A673 (cell line): Measurements from ENCODE around the gene CSHL1. TPM values are rescaled to one million over a fixed set of nuclear protein-coding genes. Genes with fewer than 3 reads are reported as not detected.

ENCODE experiments used
- BruUV-seq: library from RNA; stranded (reverse); fragments of 400-500 nt; replicated peaks from 2 replicates; lab custom pipeline; 2021; lab: Mats Ljungman, UMichigan
- CTCF ChIA-PET: fragments of 300-600 bp; sonication (Branson Sonifier 250); formaldehyde crosslinking; loops from one replicate; lab custom pipeline; 2022; ENCODE audit warnings: antibody characterized with exemption; lab: Charles Lee
- POLR2A ChIA-PET: fragments of 300-600 bp; sonication (Branson Sonifier 250); formaldehyde crosslinking; loops from one replicate; lab custom pipeline; 2022; ENCODE audit warnings: antibody characterized with exemption; ENCODE audit not compliant: low non-redundant PET; lab: Charles Lee
- DNase-seq: peaks from one replicate; pipeline ENCODE4 v3.0.0-alpha.2; 2015; ENCODE audit warnings: low spot score
- H3K27ac ChIP-seq: fragments of 200-600 bp; sonication (generic); 2 replicates; pipeline ENCODE4 v1.5.1; 2016; ENCODE audit warnings: mixed run types, low read depth, mild to moderate bottlenecking, mixed read lengths, antibody characterized with exemption, low read length; ENCODE audit not compliant: poor library complexity, severe bottlenecking
- H3K27me3 ChIP-seq: fragments of 200-600 bp; sonication (generic); replicated peaks from 2 replicates; pipeline ENCODE4 v1.6.1; 2017; ENCODE audit warnings: mixed run types, low read depth, mild to moderate bottlenecking, mixed read lengths, antibody characterized with exemption, low read length; ENCODE audit not compliant: insufficient read depth, poor library complexity
- H3K36me3 ChIP-seq: fragments of 200-600 bp; sonication (generic); 2 replicates; pipeline ENCODE4 v1.6.1; 2016; ENCODE audit warnings: mixed run types, mild to moderate bottlenecking, mixed read lengths, antibody characterized with exemption, low read length; ENCODE audit not compliant: insufficient read depth, poor library complexity, severe bottlenecking
- H3K4me1 ChIP-seq: fragments of 200-600 bp; sonication (generic); 2 replicates; pipeline ENCODE4 v1.6.1; 2017; ENCODE audit warnings: mixed run types, mild to moderate bottlenecking, mixed read lengths, antibody characterized with exemption, low read length; ENCODE audit not compliant: insufficient read depth, poor library complexity, severe bottlenecking
- H3K4me3 ChIP-seq: fragments of 200-600 bp; sonication (generic); 2 replicates; pipeline ENCODE4 v1.5.1; 2016; ENCODE audit warnings: low read depth, mixed run types, mild to moderate bottlenecking, mixed read lengths, low read length; ENCODE audit not compliant: poor library complexity, severe bottlenecking
- H3K9me3 ChIP-seq: fragments of 200-600 bp; sonication (generic); 2 replicates; pipeline ENCODE4 v1.6.1; 2016; ENCODE audit warnings: mixed run types, low read depth, mild to moderate bottlenecking, mixed read lengths, antibody characterized with exemption, low read length; ENCODE audit not compliant: poor library complexity, severe bottlenecking
- CTCF ChIP-seq: fragments of 300-800, 200-600 bp; sonication (generic); conservative IDR thresholded peaks from 2 replicates; pipeline ENCODE4 v1.5.1; 2017; ENCODE audit warnings: low read depth, mild to moderate bottlenecking, antibody characterized with exemption, low read length, moderate library complexity, mixed read lengths
- EZH2 ChIP-seq: fragments of 200-600 bp; sonication (generic); IDR thresholded peaks from 2 replicates; pipeline ENCODE4 v1.6.1; 2017; ENCODE audit warnings: borderline replicate concordance, low read depth, mild to moderate bottlenecking, mixed read lengths, antibody characterized with exemption, low read length; ENCODE audit not compliant: poor library complexity, severe bottlenecking
- intact Hi-C: fragments of 100-400 bp; cut with micrococcal nuclease; formaldehyde crosslinking; loops from one replicate; pipeline ENCODE4 v1.10.0; 2022; ENCODE audit not compliant: unreplicated experiment
- total RNA-seq: library from RNA; stranded (reverse); gene quantifications from 2 replicates; pipeline ENCODE4 v1.2.3, GENCODE V29; 2021

The CSHL1 gene
- total RNA-seq, 1 experiment from 2014 or later, result not detected

- CTCF ChIA-PET, result no interaction called here
- intact Hi-C loops, result no loop called here
- TF ChIP-seq CTCF (no peak), EZH2 (no peak)
- no peaks in the 10 kb centered on the region for H3K36me3 ChIP-seq
- H3K9me3 ChIP-seq, result no peaks in the 10 kb centered on the region
- DNase-seq, result no peak
- no TSS peak for BruUV-seq
- no peaks in the 10 kb centered on the region for H3K4me1 ChIP-seq
- POLR2A ChIA-PET, result no interaction called here
- H3K4me3 ChIP-seq, result no peak overlapping the region
- no peak overlapping the region for H3K27ac ChIP-seq
- H3K27me3 ChIP-seq, result no peaks in the 10 kb centered on the region
These were observed 31.4 kb upstream of the CSHL1 start for GRCh38 chr17:63942309-63942985.

- Histone ChIP-seq H3K9me3 (no peaks in the 10 kb centered on the region), H3K27ac (no peak overlapping the region), H3K4me1 (no peaks in the 10 kb centered on the region), H3K27me3 (no peaks in the 10 kb centered on the region), H3K36me3 (no peaks in the 10 kb centered on the region), H3K4me3 (no peak overlapping the region)
- ChIA-PET CTCF (no interaction called here), POLR2A (no interaction called here)
- TF ChIP-seq EZH2 (no peak), CTCF (no peak)
- BruUV-seq, result no TSS peak
- intact Hi-C loops, result no loop called here
- DNase-seq, result no peak
These were observed 30.7 kb upstream of the CSHL1 start for GRCh38 chr17:63941751-63942150.

GRCh38 chr17:63941162-63941561 is 30.1 kb upstream of the CSHL1 start:
- H3K27me3 ChIP-seq, result no peaks in the 10 kb centered on the region
- no peak for TF ChIP-seq CTCF
- no peak for TF ChIP-seq EZH2
- no peak overlapping the region for H3K27ac ChIP-seq
- no peak for DNase-seq
- no peaks in the 10 kb centered on the region for H3K4me1 ChIP-seq
- no peak overlapping the region for H3K4me3 ChIP-seq
- H3K36me3 ChIP-seq, result no peaks in the 10 kb centered on the region
- no TSS peak for BruUV-seq
- intact Hi-C loops, result no loop called here
- POLR2A ChIA-PET, result no interaction called here
- CTCF ChIA-PET, result no interaction called here
- no peaks in the 10 kb centered on the region for H3K9me3 ChIP-seq
